ENCODE data around the gene KAZN.
"Not testable (repeated sequence)": the region's sequence is repeated elsewhere in the genome, so short reads cannot be mapped to it uniquely, and the experiment has no call there.

The KAZN gene

GRCh38 chr1:15128077-15128476 is 529.6 kb downstream of the KAZN start:
- no peak for FAIRE-seq

- peak; percentile 37 for FAIRE-seq
Observed at GRCh38 chr1:15128520-15129313, 530.2 kb downstream of the KAZN start.

- no peak for FAIRE-seq
Observed at GRCh38 chr1:15129944-15130343, 531.5 kb downstream of the KAZN start.

DNA sequence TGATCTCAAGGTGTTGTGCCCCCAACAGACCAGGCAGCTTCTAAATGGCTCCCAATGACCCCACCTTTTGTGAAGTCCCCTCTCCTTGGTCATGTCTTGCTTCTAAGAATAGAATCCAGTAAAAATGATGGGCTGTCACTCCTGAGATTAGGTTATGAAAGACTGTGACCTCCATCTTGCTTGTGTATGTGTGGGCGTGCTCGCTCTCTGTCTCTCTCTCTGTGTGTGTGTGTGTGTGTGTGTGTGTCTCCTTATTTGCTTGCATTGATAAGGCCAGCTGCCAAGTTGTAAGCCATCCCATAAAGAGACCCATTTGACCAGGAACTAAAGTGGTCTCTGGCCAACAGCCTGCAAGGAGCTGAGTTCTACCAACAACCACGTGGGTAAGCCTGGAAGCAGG is 532.1 kb downstream of the KAZN start:
- FAIRE-seq: no peak

- FAIRE-seq: no peak
Observed at GRCh38 chr1:15132965-15133364, 534.5 kb downstream of the KAZN start.

GRCh38 chr1:15134285-15134684 is 535.8 kb downstream of the KAZN start:
- no peak for FAIRE-seq

GRCh38 chr1:15135604-15136003 is 537.1 kb downstream of the KAZN start:
- FAIRE-seq: not testable (repeated sequence)

GRCh38 chr1:15137809-15138208 is 539.3 kb downstream of the KAZN start:
- FAIRE-seq: no peak

GRCh38 chr1:15139654-15140350 is 541.3 kb downstream of the KAZN start:
- no peak for FAIRE-seq

GRCh38 chr1:15141935-15142539 is 543.6 kb downstream of the KAZN start:
- FAIRE-seq: no peak

DNA sequence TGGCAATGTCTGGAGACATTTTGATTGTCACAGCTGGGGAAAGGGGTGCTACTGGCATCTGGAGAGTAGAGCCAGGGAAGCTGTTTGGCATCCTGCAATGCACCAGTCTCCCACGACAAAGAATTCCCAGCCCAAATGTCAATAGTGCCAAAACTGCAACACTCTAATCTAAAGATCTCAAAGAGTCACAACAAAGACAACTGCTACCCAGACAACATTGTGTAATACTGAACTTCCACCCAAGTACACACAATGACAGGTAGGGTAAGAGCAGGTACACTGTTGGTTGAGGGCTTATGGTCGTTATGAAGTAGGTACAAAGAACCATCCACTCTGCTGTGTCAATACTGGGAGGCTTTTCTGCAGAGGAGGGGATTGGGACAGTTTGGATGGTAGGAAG is 546.8 kb downstream of the KAZN start:
- FAIRE-seq: no peak

DNA sequence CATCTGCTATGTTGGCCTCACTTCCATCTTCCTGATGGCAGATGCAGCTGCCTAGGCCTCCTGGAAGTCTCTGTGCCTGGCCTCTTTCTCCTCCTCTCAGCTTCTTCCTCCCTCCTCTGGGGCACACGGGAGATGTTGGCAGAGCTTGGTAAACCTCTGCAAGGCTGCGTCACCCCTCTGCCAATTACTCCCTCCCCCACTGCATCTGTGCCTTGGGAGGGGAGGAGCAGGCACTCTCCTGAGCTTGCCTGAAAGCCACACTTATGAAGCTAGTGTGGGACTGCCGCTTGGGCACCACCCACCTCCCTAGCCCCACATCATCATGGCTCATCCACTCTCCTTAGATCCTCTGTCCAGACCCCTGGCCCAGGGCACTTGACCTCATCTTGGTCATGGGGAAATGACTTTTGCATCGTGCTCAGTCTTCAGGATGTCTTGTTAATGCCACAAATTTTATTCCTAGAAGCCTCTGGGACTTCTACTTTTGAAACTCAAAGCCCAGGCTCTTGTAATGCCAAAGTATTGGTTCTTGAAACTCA is 547.7 kb downstream of the KAZN start:
- FAIRE-seq: no peak

- no peak for FAIRE-seq
Observed at GRCh38 chr1:15146971-15147376, 548.5 kb downstream of the KAZN start.

DNA sequence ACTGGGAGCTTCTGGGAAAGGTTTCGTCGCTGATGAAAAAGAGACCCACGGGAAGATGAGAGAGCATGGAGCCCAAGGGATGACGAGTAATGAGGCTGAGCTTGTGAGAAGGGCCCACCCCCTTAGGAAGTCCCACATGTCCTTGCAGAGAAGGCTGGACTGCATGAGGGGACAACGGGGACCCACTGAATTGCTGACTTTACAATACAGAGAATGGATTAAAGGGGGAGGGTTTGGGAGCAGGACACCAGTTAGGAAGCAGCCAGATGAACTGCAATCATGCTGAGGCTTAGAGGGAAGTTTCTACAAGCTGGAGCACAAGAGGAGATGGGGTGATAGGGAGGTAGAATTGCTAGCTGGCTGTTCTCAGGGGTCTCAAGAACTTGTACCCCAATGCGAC is 549.5 kb downstream of the KAZN start:
- FAIRE-seq: no peak

GRCh38 chr1:15148475-15148874 is 550.0 kb downstream of the KAZN start:
- no peak for FAIRE-seq

DNA sequence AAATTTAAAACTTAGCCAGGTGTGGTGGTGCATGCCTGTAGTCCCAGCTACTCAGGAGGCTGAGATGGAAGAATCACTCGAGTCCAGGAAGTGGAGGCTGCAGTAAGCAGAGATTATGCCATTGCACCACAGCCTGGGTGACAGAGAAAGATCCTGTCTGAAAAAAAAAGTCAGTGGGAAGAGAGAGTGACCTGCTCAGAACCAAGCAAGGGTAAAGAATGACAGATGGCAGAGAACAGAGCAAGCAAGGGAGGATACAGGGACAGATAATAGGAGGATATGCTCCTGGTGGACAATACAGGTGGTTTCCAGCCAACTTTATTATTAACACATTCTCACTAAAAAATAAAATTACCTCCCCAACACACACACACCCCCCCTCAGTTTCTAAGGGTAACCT is 550.5 kb downstream of the KAZN start:
- FAIRE-seq: no peak

GRCh38 chr1:15150376-15150775 is 551.9 kb downstream of the KAZN start:
- no peak for FAIRE-seq

GRCh38 chr1:15151377-15151806 is 552.9 kb downstream of the KAZN start:
- no peak for FAIRE-seq

- FAIRE-seq: no peak
Observed at GRCh38 chr1:15151871-15152270, 553.4 kb downstream of the KAZN start.

- FAIRE-seq: no peak
Observed at GRCh38 chr1:15152318-15153183, 554.1 kb downstream of the KAZN start.

GRCh38 chr1:15153184-15153841 is 554.8 kb downstream of the KAZN start, which contains the start of gene TMEM51:
TSS of gene TMEM51 (plus strand) at chr1:15153747. CDS start at chr1:15215088, 61,341 bp downstream.
- no peak for FAIRE-seq
